SK-N-SH (cell line): ENCODE results near the gene CEP120. TPM values are rescaled to one million over a fixed set of nuclear protein-coding genes. Genes with fewer than 3 reads are reported as not detected.

Experiments used
- CTCF ChIA-PET: fragments of 300-600, 350-600 bp; formaldehyde crosslinking; extraction: SDS; loops from one replicate; lab custom pipeline; 2021; lab: Yijun Ruan, JAX
- POLR2A ChIA-PET: fragments of 350-600 bp; sonication (Branson Sonifier 250); formaldehyde crosslinking; extraction: SDS; loops from one replicate; lab custom pipeline; 2020; ENCODE audit warnings: antibody characterized with exemption, inconsistent platforms; lab: Yijun Ruan, JAX
- DNase-seq: peaks from one replicate; pipeline ENCODE4 v3.0.0; 2012
- H2AFZ ChIP-seq: fragments of 200-600 bp; sonication (generic); 2 replicates; pipeline ENCODE4 v1.8.1; 2016; ENCODE audit warnings: antibody characterized with exemption, mild to moderate bottlenecking, low read depth
- H3F3A ChIP-seq: fragments of 200-600 bp; sonication (generic); replicated peaks from 2 replicates; pipeline ENCODE3; 2016; ENCODE audit warnings: antibody characterized with exemption, mild to moderate bottlenecking; ENCODE audit not compliant: insufficient read depth
- H3K27ac ChIP-seq, 2 experiments: fragments of 200-500 bp in 1 of 2; fragments of 200-600 bp in 1 of 2; sonication (Bioruptor generic) in 1 of 2; sonication (generic), shearing (Covaris generic) in 1 of 2; 2 replicates each; pipeline versions ENCODE4 v1.5.1 to v1.6.1; 2014 to 2016; ENCODE audit warnings: low read depth in 2 of 2, inconsistent platforms in 1 of 2, low read length in 1 of 2, mild to moderate bottlenecking in 1 of 2, mixed read lengths in 1 of 2
- H3K27me3 ChIP-seq: fragments of 200-600 bp; sonication (generic), shearing (Covaris generic); 2 replicates; pipeline ENCODE4 v1.6.1; 2016; ENCODE audit warnings: mixed run types; ENCODE audit not compliant: insufficient read depth
- H3K36me3 ChIP-seq, 2 experiments: fragments of 200-500 bp in 1 of 2; fragments of 200-600 bp in 1 of 2; sonication (Bioruptor generic) in 1 of 2; sonication (generic) in 1 of 2; replicated peaks in 1 of 2; 2 replicates each; pipeline versions ENCODE3 to v1.5.1; 2014 to 2016; ENCODE audit warnings: low read length in 1 of 2, mild to moderate bottlenecking in 1 of 2; ENCODE audit not compliant: insufficient read depth in 2 of 2, control insufficient read depth in 1 of 2
- H3K4me1 ChIP-seq, 2 experiments: fragments of 200-500 bp in 1 of 2; fragments of 200-600 bp in 1 of 2; sonication (Bioruptor generic) in 1 of 2; sonication (generic), shearing (Covaris generic) in 1 of 2; 2 replicates each; pipeline versions ENCODE4 v1.5.1 to v1.6.1; 2014 to 2016; ENCODE audit warnings: low read depth in 1 of 2, low read length in 1 of 2, mixed run types in 1 of 2; ENCODE audit not compliant: insufficient read depth in 2 of 2, control insufficient read depth in 1 of 2
- H3K4me2 ChIP-seq: fragments of 200-600 bp; sonication (generic), shearing (Covaris generic); 2 replicates; pipeline ENCODE4 v1.6.1; 2017; ENCODE audit warnings: mixed run types
- H3K4me3 ChIP-seq, 2 experiments: fragments of 200-500 bp in 1 of 2; fragments of 200-600 bp in 1 of 2; sonication (Bioruptor generic) in 1 of 2; sonication (generic), shearing (Covaris generic) in 1 of 2; 2 replicates each; pipeline versions ENCODE4 v1.5.1 to v1.8.1; 2014 to 2016; ENCODE audit warnings: low read depth in 2 of 2, inconsistent platforms in 1 of 2, low read length in 1 of 2, mild to moderate bottlenecking in 1 of 2, mixed read lengths in 1 of 2, moderate library complexity in 1 of 2
- H3K79me2 ChIP-seq: fragments of 200-600 bp; sonication (generic); 2 replicates; pipeline ENCODE4 v1.8.1; 2017; ENCODE audit warnings: mild to moderate bottlenecking; ENCODE audit not compliant: insufficient read depth
- H3K9ac ChIP-seq: fragments of 200-600 bp; sonication (generic); 2 replicates; pipeline ENCODE4 v1.6.1; 2017; ENCODE audit warnings: mixed run types
- H3K9me2 ChIP-seq: fragments of 200-600 bp; sonication (generic); 2 replicates; pipeline ENCODE4 v1.6.1; 2017; ENCODE audit warnings: mixed run types
- H3K9me3 ChIP-seq: fragments of 200-600 bp; sonication (generic); 2 replicates; pipeline ENCODE4 v1.6.1; 2017; ENCODE audit warnings: mixed run types, mild to moderate bottlenecking, moderate library complexity
- H4K20me1 ChIP-seq: fragments of 200-600 bp; sonication (generic); 2 replicates; pipeline ENCODE4 v1.6.1; 2017; ENCODE audit warnings: mild to moderate bottlenecking, mixed run types; ENCODE audit not compliant: insufficient read depth
- CHD2 ChIP-seq: fragments of 150-350 bp; IDR thresholded peaks from 2 replicates; pipeline ENCODE4 v1.6.1; 2018; ENCODE audit warnings: low read length; ENCODE audit not compliant: partially characterized antibody
- ELF1 ChIP-seq: IDR thresholded peaks from 2 replicates; pipeline ENCODE4 v1.4.0; 2012
- EP300 ChIP-seq, 2 experiments: IDR thresholded peaks; 2 replicates each; pipeline versions ENCODE4 v1.4.0 to v1.6.1; 2012; ENCODE audit warnings: borderline replicate concordance in 1 of 2, low read depth in 1 of 2, low read length in 1 of 2
- GATA2 ChIP-seq: sonication (generic); formaldehyde crosslinking; IDR thresholded peaks from 2 replicates; pipeline ENCODE4 v1.5.0; 2020; ENCODE audit warnings: mild to moderate bottlenecking, missing genetic modification reagents
- IRF3 ChIP-seq: fragments of 150-350 bp; IDR thresholded peaks from 2 replicates; pipeline ENCODE4 v1.6.1; 2016; ENCODE audit warnings: mild to moderate bottlenecking, low read depth, low read length
- JUND ChIP-seq: IDR thresholded peaks from 2 replicates; pipeline ENCODE4 v1.4.0; 2012
- NFIC ChIP-seq: IDR thresholded peaks from 2 replicates; pipeline ENCODE4 v1.4.0; 2012; ENCODE audit warnings: borderline replicate concordance
- RAD21 ChIP-seq: IDR thresholded peaks from 2 replicates; pipeline ENCODE4 v1.6.1; 2012; ENCODE audit warnings: mild to moderate bottlenecking, low read length
- RFX5 ChIP-seq: IDR thresholded peaks from 2 replicates; pipeline ENCODE4 v1.6.1; 2012; ENCODE audit warnings: mild to moderate bottlenecking, improper control_type of control experiment, low read length
- TAF1 ChIP-seq: IDR thresholded peaks from 2 replicates; pipeline ENCODE4 v1.6.1; 2012; ENCODE audit warnings: low read depth, mild to moderate bottlenecking, low read length, moderate library complexity, borderline replicate concordance
- TCF12 ChIP-seq: IDR thresholded peaks from 2 replicates; pipeline ENCODE4 v1.4.0; 2012
- TEAD4 ChIP-seq: IDR thresholded peaks from 2 replicates; pipeline ENCODE4 v1.4.0; 2012; ENCODE audit warnings: mild to moderate bottlenecking, borderline replicate concordance; ENCODE audit not compliant: insufficient read depth
- WGBS: methylation state at CpG from one replicate; pipeline ENCODE4 v1.1.6; 2017; ENCODE audit warnings: low lambda C conversion rate; 5-methylcytosine and 5-hydroxymethylcytosine counted together
- polyA plus RNA-seq, 3 experiments: library from polyadenylated mRNA; depleted of rRNA; stranded (reverse); fragments of >200 nt; gene quantifications; 2 replicates each; pipeline ENCODE4 v1.2.3, GENCODE V29; 2012
- TF ChIP-seq, protein P1 (sequence below): IDR thresholded peaks from 2 replicates; pipeline ENCODE4; 2012
- TF ChIP-seq, protein P2 (sequence below): IDR thresholded peaks from 2 replicates; pipeline ENCODE4 v1.4.0; 2012; ENCODE audit warnings: low read depth

CEP120 gene
- polyA plus RNA-seq, 1 of the 3 experiments (the other 2 are of a cell fraction), result 5.0 TPM

DNA sequence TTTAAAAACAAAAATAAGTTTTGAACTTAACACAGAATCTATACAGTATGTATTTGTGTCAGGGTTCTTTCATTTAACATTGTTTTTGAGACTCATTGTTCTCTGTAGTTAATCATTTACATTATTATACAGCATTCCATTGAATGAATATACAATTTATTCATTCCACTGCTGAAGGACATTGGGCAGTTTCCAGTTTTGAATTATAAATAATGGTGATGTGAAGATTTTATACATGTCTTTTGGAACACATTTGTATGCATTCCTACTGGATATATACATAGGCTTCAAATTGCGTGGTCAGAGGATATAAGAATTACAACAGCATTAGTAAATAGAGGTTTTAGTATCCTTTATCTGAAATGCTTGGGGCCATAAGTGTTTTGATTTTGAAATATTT lies 72.0 kb downstream of the CEP120 start:
- H3K79me2 ChIP-seq, result no peaks in the 10 kb centered on the region
- no peak overlapping the region for H3K4me3 ChIP-seq
- CTCF ChIA-PET, result interaction anchor here (1.1 to 1.5 kb wide), 2 partner anchors 260 to 647 kb away, joined by 3 to 4 read pairs; no protein-coding TSS in a partner anchor
- TF ChIP-seq RAD21 (no peak), TAF1 (no peak), TCF12 (no peak), NFIC (no peak), RFX5 (no peak)
- no peaks in the 10 kb centered on the region for H3K27me3 ChIP-seq
- H3K36me3 ChIP-seq, result peaks cover 2 to 21% of the 10 kb centered on the region in 2 experiments
- no peak overlapping the region for H3K9ac ChIP-seq
- no peak for DNase-seq
- no peaks in the 10 kb centered on the region for H3K9me3 ChIP-seq
- H3K27ac ChIP-seq, result no peak overlapping the region
- H3K4me2 ChIP-seq, result no peak overlapping the region
- no peaks in the 10 kb centered on the region for H3F3A ChIP-seq
- POLR2A ChIA-PET, result no interaction called here
- H3K4me1 ChIP-seq, result no peaks in the 10 kb centered on the region
- H4K20me1 ChIP-seq, result no peaks in the 10 kb centered on the region
- H3K9me2 ChIP-seq, result no peaks in the 10 kb centered on the region
- no peak overlapping the region for H2AFZ ChIP-seq
- 100% methylated on average over 1 of the region's 1 CpG for WGBS

- WGBS, result 87% methylated on average over 1 of the region's 1 CpG
- Histone ChIP-seq H3K9ac (no peak overlapping the region), H3K9me3 (no peaks in the 10 kb centered on the region), H3K4me3 (no peak overlapping the region), H3K4me2 (no peak overlapping the region), H2AFZ (no peak overlapping the region), H3K36me3 (peaks cover 0 to 24% of the 10 kb centered on the region in 2 experiments), H3K27me3 (no peaks in the 10 kb centered on the region), H3K27ac (no peak overlapping the region), H4K20me1 (no peaks in the 10 kb centered on the region), H3K9me2 (no peaks in the 10 kb centered on the region)
- DNase-seq, result no peak
- no peak for TF ChIP-seq JUND
- no peak for TF ChIP-seq EP300 (IDR thresholded peaks at IDR 0.05; ENCODE audit: borderline replicate concordance in 1 of 2, low read depth in 1 of 2, low read length in 1 of 2)
- TF ChIP-seq CHD2, result no peak
- TF ChIP-seq, protein P1, sequence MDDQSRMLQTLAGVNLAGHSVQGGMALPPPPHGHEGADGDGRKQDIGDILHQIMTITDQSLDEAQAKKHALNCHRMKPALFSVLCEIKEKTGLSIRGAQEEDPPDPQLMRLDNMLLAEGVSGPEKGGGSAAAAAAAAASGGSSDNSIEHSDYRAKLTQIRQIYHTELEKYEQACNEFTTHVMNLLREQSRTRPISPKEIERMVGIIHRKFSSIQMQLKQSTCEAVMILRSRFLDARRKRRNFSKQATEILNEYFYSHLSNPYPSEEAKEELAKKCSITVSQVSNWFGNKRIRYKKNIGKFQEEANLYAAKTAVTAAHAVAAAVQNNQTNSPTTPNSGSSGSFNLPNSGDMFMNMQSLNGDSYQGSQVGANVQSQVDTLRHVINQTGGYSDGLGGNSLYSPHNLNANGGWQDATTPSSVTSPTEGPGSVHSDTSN, result no peak
- no peak for TF ChIP-seq RAD21
- no peak for TF ChIP-seq TEAD4
- no peak for TF ChIP-seq GATA2 (CRISPR knock-in tag)
- no peak for TF ChIP-seq RFX5
- TF ChIP-seq, protein P2, sequence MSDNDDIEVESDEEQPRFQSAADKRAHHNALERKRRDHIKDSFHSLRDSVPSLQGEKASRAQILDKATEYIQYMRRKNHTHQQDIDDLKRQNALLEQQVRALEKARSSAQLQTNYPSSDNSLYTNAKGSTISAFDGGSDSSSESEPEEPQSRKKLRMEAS, result no peak
- TF ChIP-seq ELF1, result no peak
- TF ChIP-seq IRF3, result no peak
- TF ChIP-seq, all 33 proteins: peak for 0
- CTCF ChIA-PET, result interaction anchor here (0.6 to 1.5 kb wide), 3 partner anchors 13 to 646 kb away, joined by 3 to 4 read pairs (median 3); no protein-coding TSS in a partner anchor
- POLR2A ChIA-PET, result no interaction called here
- Histone ChIP-seq H3K79me2 (no peaks in the 10 kb centered on the region), H3K4me1 (no peaks in the 10 kb centered on the region), H3F3A (peaks cover 3% of the 10 kb centered on the region)
Observed at GRCh38 chr5:123350742-123351141, 72.5 kb downstream of the CEP120 start.
